Hepatocyte (in vitro differentiated cells): ENCODE measurements around the gene LAT. TPM values are rescaled to one million over a fixed set of nuclear protein-coding genes. Genes with fewer than 3 reads are reported as not detected.

ENCODE experiments used
- DNase-seq: peaks from one replicate; pipeline ENCODE4 v3.0.0-alpha.2; 2016; ENCODE audit warnings: low spot score
- H2AFZ ChIP-seq: fragments of 200-600 bp; sonication (generic); 2 replicates; pipeline ENCODE4 v1.6.0; 2016; ENCODE audit warnings: antibody characterized with exemption, mild to moderate bottlenecking
- H3K27ac ChIP-seq: fragments of 200-600 bp; sonication (generic); 2 replicates; pipeline ENCODE4 v1.5.1; 2016; ENCODE audit warnings: mild to moderate bottlenecking
- H3K27me3 ChIP-seq: fragments of 200-600 bp; sonication (generic); 2 replicates; pipeline ENCODE4 v1.6.1; 2016
- H3K36me3 ChIP-seq: fragments of 200-600 bp; sonication (generic); replicated peaks from 2 replicates; pipeline ENCODE4 v1.5.1; 2016; ENCODE audit warnings: low read depth; ENCODE audit not compliant: insufficient read depth
- H3K4me1 ChIP-seq: fragments of 200-600 bp; sonication (generic); 2 replicates; pipeline ENCODE4 v1.5.1; 2016; ENCODE audit warnings: mild to moderate bottlenecking, moderate library complexity; ENCODE audit not compliant: insufficient read depth
- H3K4me2 ChIP-seq: fragments of 200-600 bp; sonication (generic); 2 replicates; pipeline ENCODE4 v1.6.0; 2016
- H3K4me3 ChIP-seq: fragments of 200-600 bp; sonication (generic); 2 replicates; pipeline ENCODE4 v1.5.1; 2016; ENCODE audit warnings: mild to moderate bottlenecking
- H3K79me2 ChIP-seq: fragments of 200-600 bp; sonication (generic); 2 replicates; pipeline ENCODE4 v1.6.0; 2017; ENCODE audit warnings: mild to moderate bottlenecking
- H3K9me2 ChIP-seq: fragments of 200-600 bp; sonication (generic); replicated peaks from 2 replicates; pipeline ENCODE4 v1.6.0; 2017; ENCODE audit warnings: mild to moderate bottlenecking; ENCODE audit not compliant: insufficient read depth
- H3K9me3 ChIP-seq: fragments of 200-600 bp; sonication (generic); 2 replicates; pipeline ENCODE4 v1.5.1; 2016; ENCODE audit warnings: low read depth, mild to moderate bottlenecking
- H4K20me1 ChIP-seq: fragments of 200-600 bp; sonication (generic); 2 replicates; pipeline ENCODE4 v1.6.0; 2016; ENCODE audit warnings: mild to moderate bottlenecking; ENCODE audit not compliant: insufficient read depth, poor library complexity, severe bottlenecking
- EZH2 ChIP-seq: fragments of 200-600 bp; sonication (generic); IDR thresholded peaks from 2 replicates; pipeline ENCODE4 v1.6.1; 2016; ENCODE audit warnings: antibody characterized with exemption, mild to moderate bottlenecking, borderline replicate concordance
- EZH2phosphoT487 ChIP-seq: fragments of 200-600 bp; sonication (generic); IDR thresholded peaks from one replicate; pipeline ENCODE4 v1.6.1; 2018; ENCODE audit warnings: antibody characterized with exemption, mild to moderate bottlenecking, low read depth, moderate library complexity; ENCODE audit not compliant: unreplicated experiment, severe bottlenecking
- WGBS: methylation state at CpG from one replicate; pipeline ENCODE4 v1.1.6; 2016; ENCODE audit warnings: low lambda C conversion rate; ENCODE audit errors: missing lambda C conversion rate; 5-methylcytosine and 5-hydroxymethylcytosine counted together
- polyA plus RNA-seq: library from polyadenylated mRNA; unstranded; fragments of >200 nt; fragmentation: Nextera tagmentation; extraction: Ambion mirVana; gene quantifications from 2 replicates; pipeline ENCODE4 v1.2.1, GENCODE V29; 2016
- total RNA-seq: library from RNA; depleted of rRNA; stranded (reverse); fragments of >200 nt; gene quantifications from 2 replicates; pipeline ENCODE4 v1.2.3, GENCODE V29; 2014
- TF ChIP-seq, protein P1 (sequence below): fragments of 200-600 bp; sonication (generic); IDR thresholded peaks from 2 replicates; pipeline ENCODE4 v1.5.1; 2016; ENCODE audit warnings: antibody characterized with exemption, mild to moderate bottlenecking; ENCODE audit not compliant: poor library complexity

Gene LAT
- total and polyA plus RNA-seq, 2 experiments from 2014 or later, result 1.00 to 2.4 TPM

- no peaks in the 10 kb centered on the region for H3K36me3 ChIP-seq
- H3K4me1 ChIP-seq, result no peaks in the 10 kb centered on the region
- no peaks in the 10 kb centered on the region for H4K20me1 ChIP-seq
- WGBS, result 90% methylated on average over 12 of the region's 12 CpGs
- H3K27me3 ChIP-seq, result no peaks in the 10 kb centered on the region
- H3K79me2 ChIP-seq, result no peaks in the 10 kb centered on the region
- DNase-seq, result no peak
- H3K9me2 ChIP-seq, result no peaks in the 10 kb centered on the region
- no peak overlapping the region for H3K4me2 ChIP-seq
- TF ChIP-seq EZH2phosphoT487 (no peak), EZH2 (no peak)
- TF ChIP-seq, protein P1, sequence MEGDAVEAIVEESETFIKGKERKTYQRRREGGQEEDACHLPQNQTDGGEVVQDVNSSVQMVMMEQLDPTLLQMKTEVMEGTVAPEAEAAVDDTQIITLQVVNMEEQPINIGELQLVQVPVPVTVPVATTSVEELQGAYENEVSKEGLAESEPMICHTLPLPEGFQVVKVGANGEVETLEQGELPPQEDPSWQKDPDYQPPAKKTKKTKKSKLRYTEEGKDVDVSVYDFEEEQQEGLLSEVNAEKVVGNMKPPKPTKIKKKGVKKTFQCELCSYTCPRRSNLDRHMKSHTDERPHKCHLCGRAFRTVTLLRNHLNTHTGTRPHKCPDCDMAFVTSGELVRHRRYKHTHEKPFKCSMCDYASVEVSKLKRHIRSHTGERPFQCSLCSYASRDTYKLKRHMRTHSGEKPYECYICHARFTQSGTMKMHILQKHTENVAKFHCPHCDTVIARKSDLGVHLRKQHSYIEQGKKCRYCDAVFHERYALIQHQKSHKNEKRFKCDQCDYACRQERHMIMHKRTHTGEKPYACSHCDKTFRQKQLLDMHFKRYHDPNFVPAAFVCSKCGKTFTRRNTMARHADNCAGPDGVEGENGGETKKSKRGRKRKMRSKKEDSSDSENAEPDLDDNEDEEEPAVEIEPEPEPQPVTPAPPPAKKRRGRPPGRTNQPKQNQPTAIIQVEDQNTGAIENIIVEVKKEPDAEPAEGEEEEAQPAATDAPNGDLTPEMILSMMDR, result no peak
- H3K9me3 ChIP-seq, result no peaks in the 10 kb centered on the region
- H3K4me3 ChIP-seq, result no peak overlapping the region
- H3K27ac ChIP-seq, result no peak overlapping the region
- H2AFZ ChIP-seq, result no peak overlapping the region
Observed at GRCh38 chr16:28984091-28984490, 761 bp upstream of the LAT start.

GRCh38 chr16:28985211-28986041, 574 bp downstream of the LAT start:
- 93% methylated on average over 16 of the region's 19 CpGs for WGBS
- Histone ChIP-seq H3K4me3 (no peak overlapping the region), H3K9me3 (no peaks in the 10 kb centered on the region), H3K4me2 (no peak overlapping the region), H2AFZ (no peak overlapping the region), H3K79me2 (no peaks in the 10 kb centered on the region), H3K36me3 (no peaks in the 10 kb centered on the region), H4K20me1 (no peaks in the 10 kb centered on the region), H3K27ac (no peak overlapping the region), H3K9me2 (no peaks in the 10 kb centered on the region), H3K27me3 (no peaks in the 10 kb centered on the region), H3K4me1 (no peaks in the 10 kb centered on the region)
- DNase-seq, result no peak
- TF ChIP-seq, protein P1, result no peak
- no peak for TF ChIP-seq EZH2phosphoT487
- TF ChIP-seq EZH2, result no peak

- no peaks in the 10 kb centered on the region for H3K79me2 ChIP-seq
Observed at GRCh38 chr16:28986046-28986445, 1.2 kb downstream of the LAT start.

More at GRCh38 chr16:28986046-28986445, 1.2 kb downstream of the LAT start:
- H3K27ac ChIP-seq, result no peak overlapping the region
- no peak overlapping the region for H2AFZ ChIP-seq
- H3K9me3 ChIP-seq, result no peaks in the 10 kb centered on the region
- H4K20me1 ChIP-seq, result no peaks in the 10 kb centered on the region
- no peak overlapping the region for H3K4me2 ChIP-seq
- no peak overlapping the region for H3K4me3 ChIP-seq
- WGBS, result 94% methylated on average over 7 of the region's 9 CpGs
- no peaks in the 10 kb centered on the region for H3K9me2 ChIP-seq
- H3K36me3 ChIP-seq, result no peaks in the 10 kb centered on the region
- no peak for DNase-seq
- TF ChIP-seq, protein P1, result no peak
- TF ChIP-seq EZH2phosphoT487 (no peak), EZH2 (no peak)
- H3K4me1 ChIP-seq, result no peaks in the 10 kb centered on the region
- no peaks in the 10 kb centered on the region for H3K27me3 ChIP-seq
